Sigmoid colon (tissue), 7 donors: ENCODE measurements around the gene FOXN1. TPM values are rescaled to one million over a fixed set of nuclear protein-coding genes. Genes with fewer than 3 reads are reported as not detected.

Experiments used
- DNase-seq: peaks from one replicate; pipeline ENCODE4 v3.0.0-alpha.2; 2019
- H3K27ac ChIP-seq, 4 donors: fragments of 200-600 bp; sonication (generic); one replicate each; pipeline ENCODE4 v1.5.1; 2016 to 2019; ENCODE audit warnings: mild to moderate bottlenecking in 1 of 4
- H3K27me3 ChIP-seq, 3 donors: fragments of 200-600 bp; sonication (generic); one replicate each; pipeline ENCODE4 v1.5.1; 2019; ENCODE audit warnings: mild to moderate bottlenecking in 1 of 3
- H3K36me3 ChIP-seq, 4 donors: fragments of 200-600 bp; sonication (generic); one replicate each; pipeline ENCODE4 v1.5.1; 2016 to 2019
- H3K4me1 ChIP-seq, 4 donors: fragments of 200-600 bp; sonication (generic); one replicate each; pipeline ENCODE4 v1.5.1; 2017 to 2019
- H3K4me3 ChIP-seq, 4 donors: fragments of 200-600 bp; sonication (generic); one replicate each; pipeline ENCODE4 v1.5.1; 2017 to 2019; ENCODE audit warnings: mild to moderate bottlenecking in 2 of 4, moderate library complexity in 1 of 4
- H3K9me3 ChIP-seq, 4 donors: fragments of 200-600 bp in 3 of 4; sonication (generic) in 3 of 4; one replicate each; pipeline versions ENCODE4 v1.5.1 to v1.6.1; 2013 to 2019
- CTCF ChIP-seq, 4 experiments: fragments of 450-650 bp in 3 of 4; fragments of 200-600 bp in 1 of 4; IDR thresholded peaks; one replicate each; pipeline ENCODE4 v1.5.1; 2016 to 2019; ENCODE audit warnings: antibody characterized with exemption in 4 of 4, mild to moderate bottlenecking in 3 of 4, moderate library complexity in 2 of 4
- EP300 ChIP-seq, 4 donors: sonication (generic); formaldehyde crosslinking; IDR thresholded peaks; one replicate each; pipeline ENCODE4 v1.6.1; 2017; ENCODE audit warnings: antibody characterized with exemption in 4 of 4
- POLR2A ChIP-seq, 2 donors: fragments of 450-650 bp; IDR thresholded peaks; one replicate each; pipeline ENCODE4 v1.6.1; 2016; ENCODE audit warnings: antibody characterized with exemption in 2 of 2, mild to moderate bottlenecking in 2 of 2, moderate library complexity in 2 of 2
- POLR2AphosphoS5 ChIP-seq, 4 donors: sonication (generic); formaldehyde crosslinking; IDR thresholded peaks; one replicate each; pipeline ENCODE4 v1.6.1; 2017; ENCODE audit warnings: antibody characterized with exemption in 4 of 4
- WGBS, 2 donors: extraction: QIAGEN DNeasy Blood & Tissue Kit; methylation state at CpG; one replicate each; pipeline ENCODE4 v1.1.7; 2013; 5-methylcytosine and 5-hydroxymethylcytosine counted together
- intact Hi-C: fragments of 100-400 bp; cut with DNase I; formaldehyde crosslinking; loops from one replicate; pipeline ENCODE4 v1.15.1; 2023
- polyA plus RNA-seq, 3 donors: library from polyadenylated mRNA; stranded (reverse); fragments of 200-250 nt; gene quantifications; one replicate each; pipeline ENCODE4 v1.2.3, GENCODE V29; 2013
- total RNA-seq, 4 donors: library from RNA; depleted of rRNA; stranded (reverse); fragments of >200 nt; gene quantifications; one replicate each; pipeline ENCODE4 v1.1.0, GENCODE V29; 2016
- donor health status: healthy with polysubstance abuse.
- donor health status: Bipolar disorder and iron deficiency.
- donor health status: healthy.

FOXN1 gene
- total and polyA plus RNA-seq, 7 donors: 0.23 to 0.60 (median 0.38) TPM; not detected in 4

- H3K4me1 ChIP-seq: no peaks in the 10 kb centered on the region
- intact Hi-C loops: no loop called here
- TF ChIP-seq EP300 (IDR thresholded peaks at IDR 0.05) (no peak), CTCF (IDR thresholded peaks at IDR 0.05) (no peak), POLR2A (IDR thresholded peaks at IDR 0.05) (no peak), POLR2AphosphoS5 (IDR thresholded peaks at IDR 0.05) (no peak)
- no peaks in the 10 kb centered on the region for H3K36me3 ChIP-seq
- no peaks in the 10 kb centered on the region for H3K9me3 ChIP-seq
- no peaks in the 10 kb centered on the region for H3K27me3 ChIP-seq
- H3K27ac ChIP-seq: no peak overlapping the region
- DNase-seq: no peak
- no peak overlapping the region for H3K4me3 ChIP-seq
- WGBS, 2 donors: 57 to 71% methylated on average over 2 of the region's 2 CpGs
Observed at GRCh38 chr17:28484296-28484695, 21.9 kb upstream of the FOXN1 start.

DNA sequence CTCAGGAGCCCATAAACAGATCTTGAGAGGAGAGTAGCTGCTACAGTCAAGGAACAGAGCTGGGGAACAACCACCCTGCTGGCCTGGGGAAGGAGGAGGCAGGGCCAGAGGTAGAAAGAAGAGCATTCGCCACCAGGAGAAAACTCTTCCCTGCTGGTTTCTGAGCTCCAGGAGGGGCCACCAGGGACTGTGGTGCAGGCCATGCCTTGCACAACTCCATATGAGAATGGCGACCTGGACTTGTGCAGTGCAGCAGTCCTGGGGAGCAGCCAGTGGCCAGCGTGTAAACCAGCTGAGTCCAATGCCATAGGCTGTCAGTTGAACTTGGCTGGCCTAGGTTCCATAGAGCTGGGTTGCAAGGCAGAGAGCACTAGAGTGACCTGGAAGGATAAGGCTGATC is 21.1 kb upstream of the FOXN1 start:
- no peak for DNase-seq
- WGBS, 2 donors: 89 to 98% methylated on average over 3 of the region's 3 CpGs

GRCh38 chr17:28487881-28488532 is 18.1 kb upstream of the FOXN1 start:
- intact Hi-C loops: no loop called here
- DNase-seq: no peak
- Histone ChIP-seq H3K4me3 (no peak overlapping the region), H3K27me3 (no peaks in the 10 kb centered on the region), H3K4me1 (no peaks in the 10 kb centered on the region), H3K9me3 (no peaks in the 10 kb centered on the region), H3K27ac (no peak overlapping the region), H3K36me3 (no peaks in the 10 kb centered on the region)
- TF ChIP-seq POLR2AphosphoS5 (IDR thresholded peaks at IDR 0.05): no peak
- no peak for TF ChIP-seq CTCF (IDR thresholded peaks at IDR 0.05)
- no peak for TF ChIP-seq EP300 (IDR thresholded peaks at IDR 0.05)
- TF ChIP-seq POLR2A (IDR thresholded peaks at IDR 0.05): no peak
- 16 to 61% methylated on average over 5 of the region's 5 CpGs for WGBS, 2 donors

More for the DNA sequence above, 21.1 kb upstream of the FOXN1 start:
- Histone ChIP-seq H3K4me3 (no peak overlapping the region), H3K27ac (no peak overlapping the region), H3K4me1 (no peaks in the 10 kb centered on the region), H3K27me3 (no peaks in the 10 kb centered on the region), H3K9me3 (no peaks in the 10 kb centered on the region), H3K36me3 (no peaks in the 10 kb centered on the region)
- TF ChIP-seq EP300 (IDR thresholded peaks at IDR 0.05): no peak
- TF ChIP-seq POLR2A (IDR thresholded peaks at IDR 0.05): no peak
- no peak for TF ChIP-seq POLR2AphosphoS5 (IDR thresholded peaks at IDR 0.05)
- no peak for TF ChIP-seq CTCF (IDR thresholded peaks at IDR 0.05)
- intact Hi-C loops: no loop called here

DNA sequence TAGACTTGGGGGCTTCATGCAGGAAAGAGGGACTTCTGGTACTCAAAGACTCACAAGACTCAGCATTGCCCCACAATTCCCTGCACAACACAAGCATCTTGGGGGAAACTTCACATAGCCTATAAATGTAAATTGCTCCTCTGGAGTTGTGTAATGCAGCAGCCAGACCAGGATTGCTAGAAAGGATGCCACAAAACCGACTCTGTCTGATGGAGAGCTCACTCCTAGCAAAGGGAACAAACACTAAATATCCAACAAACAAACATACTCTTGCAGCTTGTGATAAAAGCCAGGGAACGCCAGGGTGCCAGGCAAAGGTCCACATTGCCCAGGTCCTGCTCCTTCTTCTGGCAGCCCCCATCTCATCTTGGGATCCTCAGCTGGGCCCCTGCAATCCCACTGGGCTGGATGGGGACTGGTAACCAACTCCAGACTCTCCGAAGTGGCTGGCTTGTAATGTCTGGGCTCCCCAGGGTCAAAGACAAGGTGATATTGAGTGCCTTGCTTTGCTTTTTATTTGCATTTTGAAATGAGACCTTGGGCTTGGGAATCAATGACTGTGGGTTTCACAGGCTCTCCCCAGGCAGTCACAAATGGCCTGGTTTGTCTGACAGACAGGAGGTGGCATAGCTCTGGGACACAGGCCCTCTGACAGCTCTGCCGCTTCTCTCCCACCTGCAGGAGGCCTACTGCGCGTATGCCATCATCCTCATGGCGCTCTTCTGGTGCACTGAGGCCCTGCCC is 17.4 kb upstream of the FOXN1 start:
- intact Hi-C loops: no loop called here

More for the DNA sequence above, 17.4 kb upstream of the FOXN1 start:
- Histone ChIP-seq H3K4me3 (no peak overlapping the region), H3K27ac (no peak overlapping the region), H3K27me3 (no peaks in the 10 kb centered on the region), H3K36me3 (no peaks in the 10 kb centered on the region), H3K9me3 (no peaks in the 10 kb centered on the region), H3K4me1 (no peaks in the 10 kb centered on the region)
- TF ChIP-seq POLR2A (IDR thresholded peaks at IDR 0.05): no peak
- TF ChIP-seq POLR2AphosphoS5 (IDR thresholded peaks at IDR 0.05): no peak
- TF ChIP-seq EP300 (IDR thresholded peaks at IDR 0.05): no peak
- no peak for TF ChIP-seq CTCF (IDR thresholded peaks at IDR 0.05)
- no peak for DNase-seq
- 64 to 78% methylated on average over 7 of the region's 7 CpGs for WGBS, 2 donors
